ENCODE measurements around the gene HLF. TPM values are rescaled to one million over a fixed set of nuclear protein-coding genes. Genes with fewer than 3 reads are reported as not detected.

HLF gene
- polyA plus RNA-seq, 4 donors = 0.31 to 2.3 (median 0.61) TPM

- Histone ChIP-seq H3K4me1 (ENCODE audit: control insufficient read depth in 3 of 3, insufficient read depth in 2 of 3, low read depth in 1 of 3, low read length in 2 of 3) (peaks cover 0 to 4% (median 2%) of the 10 kb centered on the region in 3 donors), H3K4me3 (ENCODE audit: low read depth in 1 of 3, low read length in 3 of 3) (no peak overlapping the region), H3K27ac (ENCODE audit: low read depth in 1 of 3, low read length in 2 of 3) (no peak overlapping the region), H3K27me3 (ENCODE audit: control insufficient read depth in 3 of 3, insufficient read depth in 3 of 3, low read length in 3 of 3) (no peaks in the 10 kb centered on the region), H3K36me3 (ENCODE audit: control insufficient read depth in 3 of 3, insufficient read depth in 2 of 3, low read depth in 1 of 3, low read length in 3 of 3) (no peaks in the 10 kb centered on the region), H3K9me3 (ENCODE audit: control insufficient read depth in 2 of 2, insufficient read depth in 1 of 2, low read depth in 1 of 2, low read length in 1 of 2) (no peaks in the 10 kb centered on the region)
- 84 to 88% (median 86%) methylated on average over 23 of the region's 23 CpGs for WGBS, 3 donors
- FAIRE-seq = no peak
- DNase-seq = no peak
Measured at GRCh38 chr17:55320594-55321426, 56.0 kb downstream of the HLF start.

GRCh38 chr17:55321427-55322060, 56.8 kb downstream of the HLF start:
- no peak overlapping the region for H3K4me3 ChIP-seq (ENCODE audit: low read depth in 1 of 3, low read length in 3 of 3)
- FAIRE-seq = peak; percentile 26
- H3K9me3 ChIP-seq (ENCODE audit: control insufficient read depth in 2 of 2, insufficient read depth in 1 of 2, low read depth in 1 of 2, low read length in 1 of 2) = no peaks in the 10 kb centered on the region
- H3K27me3 ChIP-seq (ENCODE audit: control insufficient read depth in 3 of 3, insufficient read depth in 3 of 3, low read length in 3 of 3) = no peaks in the 10 kb centered on the region
- H3K27ac ChIP-seq (ENCODE audit: low read depth in 1 of 3, low read length in 2 of 3) = no peak overlapping the region
- peaks cover 0 to 4% (median 2%) of the 10 kb centered on the region in 3 donors for H3K4me1 ChIP-seq (ENCODE audit: control insufficient read depth in 3 of 3, insufficient read depth in 2 of 3, low read depth in 1 of 3, low read length in 2 of 3)
- DNase-seq = peak in 1 of 2 donors; percentile 30
- WGBS, 3 donors = 12 to 45% (median 32%) methylated on average over 6 of the region's 6 CpGs
- no peaks in the 10 kb centered on the region for H3K36me3 ChIP-seq (ENCODE audit: control insufficient read depth in 3 of 3, insufficient read depth in 2 of 3, low read depth in 1 of 3, low read length in 3 of 3)

- Histone ChIP-seq H3K36me3 (ENCODE audit: control insufficient read depth in 3 of 3, insufficient read depth in 2 of 3, low read depth in 1 of 3, low read length in 3 of 3) (no peaks in the 10 kb centered on the region), H3K27me3 (ENCODE audit: control insufficient read depth in 3 of 3, insufficient read depth in 3 of 3, low read length in 3 of 3) (no peaks in the 10 kb centered on the region), H3K4me1 (ENCODE audit: control insufficient read depth in 3 of 3, insufficient read depth in 2 of 3, low read depth in 1 of 3, low read length in 2 of 3) (peaks cover 2 to 4% (median 2%) of the 10 kb centered on the region in 3 donors), H3K9me3 (ENCODE audit: control insufficient read depth in 2 of 2, insufficient read depth in 1 of 2, low read depth in 1 of 2, low read length in 1 of 2) (no peaks in the 10 kb centered on the region), H3K4me3 (ENCODE audit: low read depth in 1 of 3, low read length in 3 of 3) (no peak overlapping the region), H3K27ac (ENCODE audit: low read depth in 1 of 3, low read length in 2 of 3) (no peak overlapping the region)
- no peak for FAIRE-seq
- WGBS, 3 donors = 89 to 93% (median 90%) methylated on average over 11 of the region's 11 CpGs
- DNase-seq = no peak
Measured at GRCh38 chr17:55322453-55322985, 57.8 kb downstream of the HLF start.

- H3K27ac ChIP-seq (ENCODE audit: low read depth in 1 of 3, low read length in 2 of 3) = no peak overlapping the region
- 96 to 97% (median 97%) methylated on average over 7 of the region's 7 CpGs for WGBS, 3 donors
- peaks cover 2 to 10% (median 4%) of the 10 kb centered on the region in 3 donors for H3K4me1 ChIP-seq (ENCODE audit: control insufficient read depth in 3 of 3, insufficient read depth in 2 of 3, low read depth in 1 of 3, low read length in 2 of 3)
- H3K4me3 ChIP-seq (ENCODE audit: low read depth in 1 of 3, low read length in 3 of 3) = no peak overlapping the region
- H3K27me3 ChIP-seq (ENCODE audit: control insufficient read depth in 3 of 3, insufficient read depth in 3 of 3, low read length in 3 of 3) = no peaks in the 10 kb centered on the region
- no peak for DNase-seq
- peaks cover 0 to 7% of the 10 kb centered on the region in 2 donors for H3K9me3 ChIP-seq (ENCODE audit: control insufficient read depth in 2 of 2, insufficient read depth in 1 of 2, low read depth in 1 of 2, low read length in 1 of 2)
- no peaks in the 10 kb centered on the region for H3K36me3 ChIP-seq (ENCODE audit: control insufficient read depth in 3 of 3, insufficient read depth in 2 of 3, low read depth in 1 of 3, low read length in 3 of 3)
- no peak for FAIRE-seq
Measured at GRCh38 chr17:55323518-55324295, 58.9 kb downstream of the HLF start.

GRCh38 chr17:55324296-55324978, 59.7 kb downstream of the HLF start:
- Histone ChIP-seq H3K27ac (ENCODE audit: low read depth in 1 of 3, low read length in 2 of 3) (no peak overlapping the region), H3K4me1 (ENCODE audit: control insufficient read depth in 3 of 3, insufficient read depth in 2 of 3, low read depth in 1 of 3, low read length in 2 of 3) (peaks cover 2 to 10% (median 4%) of the 10 kb centered on the region in 3 donors), H3K9me3 (ENCODE audit: control insufficient read depth in 2 of 2, insufficient read depth in 1 of 2, low read depth in 1 of 2, low read length in 1 of 2) (peaks cover 0 to 9% of the 10 kb centered on the region in 2 donors), H3K27me3 (ENCODE audit: control insufficient read depth in 3 of 3, insufficient read depth in 3 of 3, low read length in 3 of 3) (no peaks in the 10 kb centered on the region), H3K36me3 (ENCODE audit: control insufficient read depth in 3 of 3, insufficient read depth in 2 of 3, low read depth in 1 of 3, low read length in 3 of 3) (no peaks in the 10 kb centered on the region), H3K4me3 (ENCODE audit: low read depth in 1 of 3, low read length in 3 of 3) (no peak overlapping the region)
- WGBS, 3 donors = 85 to 93% (median 92%) methylated on average over 9 of the region's 9 CpGs
- FAIRE-seq (no peak), DNase-seq (no peak)

GRCh38 chr17:55325406-55325805, 60.6 kb downstream of the HLF start:
- Histone ChIP-seq H3K27ac (ENCODE audit: low read depth in 1 of 3, low read length in 2 of 3) (no peak overlapping the region), H3K4me1 (ENCODE audit: control insufficient read depth in 3 of 3, insufficient read depth in 2 of 3, low read depth in 1 of 3, low read length in 2 of 3) (peaks cover 2 to 10% (median 4%) of the 10 kb centered on the region in 3 donors), H3K9me3 (ENCODE audit: control insufficient read depth in 2 of 2, insufficient read depth in 1 of 2, low read depth in 1 of 2, low read length in 1 of 2) (peaks cover 0 to 9% of the 10 kb centered on the region in 2 donors), H3K36me3 (ENCODE audit: control insufficient read depth in 3 of 3, insufficient read depth in 2 of 3, low read depth in 1 of 3, low read length in 3 of 3) (no peaks in the 10 kb centered on the region), H3K4me3 (ENCODE audit: low read depth in 1 of 3, low read length in 3 of 3) (no peak overlapping the region), H3K27me3 (ENCODE audit: control insufficient read depth in 3 of 3, insufficient read depth in 3 of 3, low read length in 3 of 3) (no peaks in the 10 kb centered on the region)
- FAIRE-seq (no peak), DNase-seq (no peak)
- WGBS, 3 donors = 61 to 71% (median 68%) methylated on average over 2 of the region's 2 CpGs

- Histone ChIP-seq H3K4me1 (ENCODE audit: control insufficient read depth in 3 of 3, insufficient read depth in 2 of 3, low read depth in 1 of 3, low read length in 2 of 3) (peaks cover 0 to 15% (median 1%) of the 10 kb centered on the region in 3 donors), H3K4me3 (ENCODE audit: low read depth in 1 of 3, low read length in 3 of 3) (no peak overlapping the region), H3K9me3 (ENCODE audit: control insufficient read depth in 2 of 2, insufficient read depth in 1 of 2, low read depth in 1 of 2, low read length in 1 of 2) (peaks cover 0 to 11% of the 10 kb centered on the region in 2 donors), H3K27me3 (ENCODE audit: control insufficient read depth in 3 of 3, insufficient read depth in 3 of 3, low read length in 3 of 3) (no peaks in the 10 kb centered on the region), H3K27ac (ENCODE audit: low read depth in 1 of 3, low read length in 2 of 3) (no peak overlapping the region), H3K36me3 (ENCODE audit: control insufficient read depth in 3 of 3, insufficient read depth in 2 of 3, low read depth in 1 of 3, low read length in 3 of 3) (no peaks in the 10 kb centered on the region)
- no peak for DNase-seq
- FAIRE-seq = no peak
- 90 to 93% (median 91%) methylated on average over 7 of the region's 7 CpGs for WGBS, 3 donors
Measured at GRCh38 chr17:55326030-55326429, 61.3 kb downstream of the HLF start.
